Measurements from ENCODE around the gene PDGFRB. TPM values are rescaled to one million over a fixed set of nuclear protein-coding genes. Genes with fewer than 3 reads are reported as not detected.

The PDGFRB gene
- total RNA-seq, 1 experiment from 2014 or later, result 31.1 TPM

DNA sequence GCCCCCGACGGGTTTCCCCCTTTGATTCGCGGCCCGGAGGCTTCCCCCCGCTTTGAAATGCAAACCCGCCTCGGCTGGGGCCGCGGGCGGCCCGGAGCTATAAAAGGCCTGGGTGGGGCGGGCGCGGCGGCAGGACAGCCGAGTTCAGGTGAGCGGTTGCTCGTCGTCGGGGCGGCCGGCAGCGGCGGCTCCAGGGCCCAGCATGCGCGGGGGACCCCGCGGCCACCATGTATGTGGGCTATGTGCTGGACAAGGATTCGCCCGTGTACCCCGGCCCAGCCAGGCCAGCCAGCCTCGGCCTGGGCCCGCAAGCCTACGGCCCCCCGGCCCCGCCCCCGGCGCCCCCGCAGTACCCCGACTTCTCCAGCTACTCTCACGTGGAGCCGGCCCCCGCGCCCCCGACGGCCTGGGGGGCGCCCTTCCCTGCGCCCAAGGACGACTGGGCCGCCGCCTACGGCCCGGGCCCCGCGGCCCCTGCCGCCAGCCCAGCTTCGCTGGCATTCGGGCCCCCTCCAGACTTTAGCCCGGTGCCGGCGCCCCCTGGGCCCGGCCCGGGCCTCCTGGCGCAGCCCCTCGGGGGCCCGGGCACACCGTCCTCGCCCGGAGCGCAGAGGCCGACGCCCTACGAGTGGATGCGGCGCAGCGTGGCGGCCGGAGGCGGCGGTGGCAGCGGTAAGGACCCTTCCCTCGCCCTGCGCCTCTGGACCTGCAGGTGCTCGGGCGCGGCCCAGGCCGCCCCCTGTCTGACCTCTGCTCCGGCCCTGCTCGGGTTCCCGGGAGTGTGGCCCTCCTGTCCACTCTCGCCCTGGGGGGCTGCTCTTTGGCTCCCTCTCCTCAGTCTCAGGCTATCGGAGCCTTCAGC, 11.2 kb upstream of the PDGFRB start, which contains the start of gene CDX1:
TSS of gene CDX1 (plus strand) at position 129 of the 862 bp plus-strand sequence. CDS start at position 228, 99 bp downstream.
- no peak for DNase-seq (ENCODE audit: low spot score)
- in situ Hi-C loops (cut with HindIII; ENCODE audit: low sequenced_read_pairs), result no loop called here

- in situ Hi-C loops (cut with HindIII; ENCODE audit: low sequenced_read_pairs), result no loop called here
- DNase-seq (ENCODE audit: low spot score), result no peak
Measured at GRCh38 chr5:150166037-150166649, 10.5 kb upstream of the PDGFRB start.

DNA sequence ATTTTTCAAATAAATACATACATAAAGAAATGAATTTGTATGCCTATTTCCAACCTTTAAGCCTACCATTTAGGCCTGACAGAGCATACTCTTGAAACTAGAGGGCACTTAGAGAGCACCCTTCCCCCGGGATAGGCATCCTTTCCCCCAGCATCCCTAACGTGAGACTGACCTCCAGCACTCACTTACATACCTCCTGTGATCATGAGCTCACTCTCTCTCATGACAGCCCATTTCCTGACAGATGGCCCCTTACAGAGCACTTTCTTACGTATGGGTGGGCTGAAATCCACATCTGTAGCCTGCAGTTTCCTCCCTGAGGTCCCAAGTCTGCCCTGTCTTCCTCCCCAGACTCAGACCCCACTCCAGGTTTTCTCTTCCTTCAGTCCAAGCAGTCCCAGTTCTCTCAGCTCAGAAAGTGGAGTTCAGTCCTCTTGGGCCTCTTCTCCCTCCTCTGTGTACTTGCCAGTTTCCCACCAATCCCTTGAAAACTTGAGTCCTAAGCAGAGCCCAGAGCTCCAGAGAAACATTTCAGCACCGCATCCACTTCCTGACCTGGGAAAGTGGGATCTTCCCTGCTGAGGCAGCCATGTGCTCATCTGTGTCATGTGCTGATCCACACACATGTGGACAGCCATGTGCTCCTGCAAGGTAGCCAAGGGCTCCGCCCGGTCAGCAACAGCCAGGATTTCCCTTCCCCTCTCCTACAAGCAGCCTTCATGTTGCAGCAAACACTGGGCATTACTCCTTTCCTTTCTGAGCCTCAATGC, 8.8 kb upstream of the PDGFRB start:
- DNase-seq (ENCODE audit: low spot score), result no peak
- in situ Hi-C loops (cut with HindIII; ENCODE audit: low sequenced_read_pairs), result no loop called here

DNA sequence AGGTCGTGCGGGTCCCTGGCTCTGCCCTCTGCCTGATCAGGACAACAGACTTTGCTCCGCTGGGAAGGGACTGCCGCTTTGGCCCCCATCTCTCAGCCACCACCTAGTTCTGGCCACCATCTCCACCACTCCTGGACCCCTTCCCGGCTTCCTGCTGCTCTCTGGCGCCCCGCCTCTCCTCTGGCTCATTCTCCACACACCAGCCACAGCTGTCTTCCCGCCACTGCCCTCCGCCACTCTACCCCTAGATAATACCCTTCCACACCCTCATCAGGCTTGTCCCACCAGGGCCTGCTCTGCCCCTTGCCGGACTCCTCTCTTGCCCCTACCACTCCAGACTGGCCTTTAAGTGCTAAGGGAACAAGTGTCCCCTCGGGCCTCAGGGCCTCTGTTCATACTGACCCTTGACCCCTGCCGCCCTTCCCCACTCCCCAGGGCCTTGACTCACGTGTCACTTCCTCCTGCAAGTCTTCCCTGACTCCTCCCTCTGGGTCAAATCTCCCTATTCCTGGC, 8.0 kb upstream of the PDGFRB start:
- in situ Hi-C loops (cut with HindIII; ENCODE audit: low sequenced_read_pairs), result no loop called here

DNA sequence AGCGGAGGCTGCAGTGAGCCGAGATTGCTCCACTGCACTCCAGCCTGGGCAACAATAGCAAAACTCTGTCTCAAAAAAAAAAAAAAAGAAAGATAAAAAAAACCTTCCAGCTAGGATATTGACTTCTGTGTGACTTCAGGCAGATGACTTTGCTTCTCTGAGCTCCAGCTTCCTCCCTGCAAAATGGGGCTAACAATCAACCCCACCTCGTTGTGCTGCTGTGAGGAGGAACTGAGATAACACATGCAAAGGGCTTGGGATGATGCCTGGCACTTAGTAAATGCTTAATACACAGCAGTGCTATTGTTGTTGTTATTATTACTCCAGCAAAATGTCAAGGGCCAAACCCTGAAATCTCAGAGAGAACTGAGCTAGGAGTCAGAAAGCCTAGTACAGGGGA, 7.4 kb upstream of the PDGFRB start:
- DNase-seq (ENCODE audit: low spot score), result no peak
- in situ Hi-C loops (cut with HindIII; ENCODE audit: low sequenced_read_pairs), result no loop called here

More for the DNA sequence above, 8.0 kb upstream of the PDGFRB start:
- no peak for DNase-seq (ENCODE audit: low spot score)

GRCh38 chr5:150162142-150162513, 6.5 kb upstream of the PDGFRB start:
- DNase-seq (ENCODE audit: low spot score), result no peak
- in situ Hi-C loops (cut with HindIII; ENCODE audit: low sequenced_read_pairs), result no loop called here

GRCh38 chr5:150161242-150162141, 5.8 kb upstream of the PDGFRB start:
- DNase-seq (ENCODE audit: low spot score), result peak; percentile 88
- in situ Hi-C loops (cut with HindIII; ENCODE audit: low sequenced_read_pairs), result no loop called here

DNA sequence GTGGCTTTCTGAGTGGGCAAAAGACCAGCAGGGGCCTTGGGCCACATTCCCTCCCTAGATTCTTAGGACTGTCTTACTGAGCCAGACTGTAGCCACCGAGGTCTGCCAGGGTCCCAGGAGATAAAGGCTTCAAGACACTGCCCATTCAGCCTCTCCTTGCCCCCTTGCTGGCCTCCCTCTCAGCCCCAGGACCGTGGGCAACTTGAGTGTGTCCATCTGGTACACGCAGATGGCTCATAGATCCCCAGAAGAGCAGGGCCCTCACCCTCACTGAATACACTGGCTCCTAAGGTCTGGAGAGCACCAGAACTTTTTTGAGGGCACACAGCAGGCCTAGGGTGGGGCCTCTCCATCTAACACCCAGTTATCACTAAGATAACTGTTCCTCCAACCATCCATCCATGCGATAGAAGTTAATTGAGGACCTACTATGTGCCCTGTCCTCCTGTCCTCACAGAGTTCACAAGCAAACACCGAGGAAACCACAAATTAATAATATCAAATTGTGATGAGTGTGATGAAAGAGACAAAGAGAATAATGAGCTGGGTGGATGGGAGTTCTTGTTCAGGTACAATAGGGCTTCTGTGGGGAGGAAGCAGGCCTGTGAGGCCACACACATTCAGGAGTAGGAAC, 4.9 kb upstream of the PDGFRB start:
- in situ Hi-C loops (cut with HindIII; ENCODE audit: low sequenced_read_pairs), result no loop called here
- DNase-seq (ENCODE audit: low spot score), result no peak

DNA sequence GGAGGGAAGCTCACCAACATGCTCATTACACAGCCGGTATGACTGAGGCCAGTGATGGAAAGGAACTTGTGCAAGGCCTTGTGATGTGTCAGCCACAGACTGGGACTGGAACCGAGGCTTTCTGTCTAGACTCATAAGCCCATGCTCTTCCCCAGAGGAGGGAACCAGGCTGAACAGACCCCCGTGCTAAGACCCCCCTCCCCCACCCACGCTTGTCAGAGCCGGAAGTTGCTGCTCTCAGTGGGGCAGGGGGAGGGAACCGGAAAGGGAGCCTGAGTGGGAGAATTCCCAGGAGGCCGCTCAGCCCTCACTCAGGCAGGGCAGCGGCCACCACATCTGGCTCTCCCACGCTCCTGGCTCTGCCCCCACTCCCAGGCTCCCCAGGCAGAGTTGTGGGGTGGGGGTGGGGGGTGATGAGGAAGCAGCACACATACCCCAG, 4.1 kb upstream of the PDGFRB start:
- no peak for DNase-seq (ENCODE audit: low spot score)
- in situ Hi-C loops (cut with HindIII; ENCODE audit: low sequenced_read_pairs), result no loop called here

DNA sequence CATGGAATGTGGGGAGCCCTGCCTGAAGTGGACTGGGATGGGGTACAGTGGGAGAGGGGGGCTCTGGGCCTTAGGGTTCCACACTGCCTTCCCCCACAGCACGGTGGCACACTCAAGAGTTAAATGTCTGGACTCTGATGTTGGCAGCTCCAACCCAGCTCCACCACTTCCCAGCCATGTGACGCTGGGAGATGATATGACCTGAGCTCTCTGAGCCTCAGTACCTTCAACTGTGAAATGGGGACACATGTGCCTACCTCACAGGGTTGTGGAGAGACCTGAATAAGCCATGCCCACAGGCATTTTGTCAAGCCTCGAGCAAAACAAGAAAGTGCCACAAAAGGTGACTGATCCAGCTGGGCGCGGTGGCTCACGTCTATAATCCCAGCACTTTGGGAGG, 3.4 kb upstream of the PDGFRB start:
- DNase-seq (ENCODE audit: low spot score), result no peak
- in situ Hi-C loops (cut with HindIII; ENCODE audit: low sequenced_read_pairs), result no loop called here

DNA sequence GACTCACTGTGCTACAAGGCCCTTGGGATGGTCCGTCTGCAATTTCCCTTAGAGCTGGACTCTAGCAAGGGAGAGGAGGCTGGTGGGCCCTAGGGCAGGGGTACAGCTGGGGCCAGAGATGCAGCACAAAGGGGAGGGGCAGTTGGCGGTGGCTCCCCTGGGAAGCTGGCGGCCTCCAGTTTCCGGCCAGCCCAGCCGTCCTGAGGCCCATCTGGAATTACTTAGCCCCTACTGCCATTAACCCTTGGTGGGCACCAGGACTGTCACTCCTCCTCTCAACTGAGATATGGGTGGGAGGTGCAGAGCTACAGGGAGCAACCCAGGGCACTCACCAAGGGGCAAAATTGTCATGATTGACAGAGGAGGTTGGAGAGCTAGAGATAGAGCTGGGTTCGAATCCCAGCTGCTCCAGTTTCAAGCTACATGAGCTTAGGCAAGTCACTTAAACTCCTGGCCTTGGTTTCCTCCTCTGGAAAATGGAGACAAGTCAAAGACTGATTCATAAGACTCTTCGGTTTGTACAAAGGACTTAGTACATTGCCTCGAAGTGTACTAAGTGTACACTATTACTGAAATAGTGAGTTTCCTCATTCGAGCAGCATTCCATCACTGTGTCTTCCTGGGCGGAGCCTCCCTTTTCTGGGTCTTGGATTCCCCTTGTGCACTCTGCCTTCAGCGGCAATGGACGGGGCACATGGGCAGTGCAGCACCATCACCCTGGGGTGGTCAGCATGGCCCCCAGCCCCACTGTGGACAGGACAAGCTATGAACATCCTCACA, 2.7 kb upstream of the PDGFRB start:
- no peak for DNase-seq (ENCODE audit: low spot score)
- in situ Hi-C loops (cut with HindIII; ENCODE audit: low sequenced_read_pairs), result no loop called here

DNA sequence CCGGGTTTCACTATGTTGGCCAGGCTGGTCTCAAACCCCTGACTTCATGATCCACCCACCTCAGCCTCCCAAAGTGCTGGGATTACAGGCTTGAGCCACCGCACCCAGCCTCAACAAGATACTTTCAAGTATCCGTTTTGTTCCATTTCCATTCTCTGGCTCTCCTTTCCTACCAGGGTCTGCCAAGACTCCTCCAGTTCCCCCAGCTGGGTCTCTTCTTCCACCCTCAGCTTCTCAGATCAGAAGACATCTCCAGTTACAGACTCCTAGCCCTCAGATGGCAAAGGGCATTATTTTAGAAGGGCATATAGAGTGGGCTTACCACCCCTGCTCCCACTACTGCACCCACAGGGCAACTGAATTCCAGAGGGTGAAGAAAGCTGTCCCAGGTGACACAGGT, 1.5 kb upstream of the PDGFRB start:
- in situ Hi-C loops (cut with HindIII; ENCODE audit: low sequenced_read_pairs), result no loop called here
- no peak for DNase-seq (ENCODE audit: low spot score)

DNA sequence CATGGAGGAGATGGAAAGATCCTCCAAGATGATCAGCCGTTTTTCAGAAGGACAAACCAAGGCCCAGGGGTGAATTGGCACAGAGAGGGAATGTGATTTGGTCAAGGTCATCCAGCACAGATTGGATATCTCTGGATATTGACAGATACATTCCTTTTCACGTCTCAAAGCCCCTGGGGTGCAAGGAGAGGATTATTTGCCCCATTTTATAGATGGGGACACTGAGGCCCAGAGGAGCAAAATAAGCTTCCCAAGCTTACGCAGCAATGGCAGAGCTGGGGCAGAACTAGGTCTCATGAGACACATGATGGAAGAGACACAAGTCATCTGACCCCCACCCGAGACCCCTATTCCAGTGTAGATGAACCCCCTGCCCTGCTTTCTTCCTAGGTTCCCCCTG, 895 bp upstream of the PDGFRB start:
- DNase-seq (ENCODE audit: low spot score), result no peak
- in situ Hi-C loops (cut with HindIII; ENCODE audit: low sequenced_read_pairs), result no loop called here

GRCh38 chr5:150156027-150156368, 353 bp upstream of the PDGFRB start:
- no peak for DNase-seq (ENCODE audit: low spot score)
- in situ Hi-C loops (cut with HindIII; ENCODE audit: low sequenced_read_pairs), result no loop called here

DNA sequence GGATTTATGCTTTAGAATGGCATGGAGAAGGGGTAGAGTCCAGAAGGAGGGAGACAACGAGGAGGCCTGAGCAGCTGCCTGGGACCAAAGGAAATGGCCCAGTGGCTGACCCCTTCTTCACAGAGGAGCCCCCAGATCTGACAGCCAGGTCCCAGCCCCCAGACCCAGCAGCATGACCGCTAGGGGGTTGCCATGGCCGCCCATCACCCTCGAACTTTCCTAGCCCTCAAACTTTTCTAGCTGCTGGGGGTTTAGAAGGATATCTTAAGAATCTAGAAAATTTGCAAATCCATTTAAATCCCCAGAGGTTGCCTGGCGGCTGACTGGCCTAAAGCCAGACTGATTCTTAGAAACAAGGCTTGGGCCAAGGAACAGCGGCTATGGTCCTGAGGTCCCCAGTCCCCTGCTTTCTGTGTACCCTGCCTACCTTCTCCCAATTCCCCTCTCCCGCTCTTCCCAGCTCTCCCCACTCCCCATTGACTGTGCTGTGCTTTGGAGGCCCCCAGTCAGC, 972 bp downstream of the PDGFRB start:
- in situ Hi-C loops (cut with HindIII; ENCODE audit: low sequenced_read_pairs), result no loop called here
- DNase-seq (ENCODE audit: low spot score), result no peak

- no peak for DNase-seq (ENCODE audit: low spot score)
- in situ Hi-C loops (cut with HindIII; ENCODE audit: low sequenced_read_pairs), result no loop called here
Measured at GRCh38 chr5:150153957-150154617, 1.6 kb downstream of the PDGFRB start.

GRCh38 chr5:150153483-150153882, 2.2 kb downstream of the PDGFRB start:
- DNase-seq (ENCODE audit: low spot score), result no peak
- in situ Hi-C loops (cut with HindIII; ENCODE audit: low sequenced_read_pairs), result no loop called here
